GM12878 (cell line): ENCODE results near the gene PCAT6. TPM values are rescaled to one million over a fixed set of nuclear protein-coding genes. Genes with fewer than 3 reads are reported as not detected.

Experiments
- ATAC-seq: fragments of 200-7000 bp; cut with Tn5 transposase; 3 replicates; pipeline ENCODE4 v1.9.1; 2020; ENCODE audit warnings: mild to moderate bottlenecking, moderate library complexity
- BruUV-seq: library from RNA; stranded (reverse); fragments of 400-500 nt; replicated peaks from 2 replicates; lab custom pipeline; 2021; lab: Mats Ljungman, UMichigan
- CTCF ChIA-PET: fragments of 300-600 bp; sonication (Branson Sonifier 250); formaldehyde crosslinking; extraction: SDS; loops from one replicate; lab custom pipeline; 2021; ENCODE audit warnings: inconsistent platforms; lab: Yijun Ruan, JAX
- POLR2A ChIA-PET: fragments of 350-600 bp; formaldehyde crosslinking; extraction: SDS; loops from one replicate; lab custom pipeline; 2021; ENCODE audit warnings: inconsistent platforms; lab: Charles Lee
- RAD21 ChIA-PET: fragments of 300-600 bp; sonication (Branson Sonifier 250); formaldehyde crosslinking; loops from one replicate; lab custom pipeline; 2023; ENCODE audit warnings: antibody characterized with exemption; ENCODE audit not compliant: unreplicated experiment; lab: Charles Lee
- SMC1A ChIA-PET: fragments of 300-600 bp; sonication (Branson Sonifier 250); formaldehyde crosslinking; loops from one replicate; lab custom pipeline; 2023; ENCODE audit not compliant: unreplicated experiment, uncharacterized antibody; lab: Charles Lee
- DNase-seq: peaks from one replicate; pipeline ENCODE4 v3.0.0-alpha.2; 2011; ENCODE audit warnings: low read depth, low spot score
- FAIRE-seq: peaks from 3 replicates; lab custom pipeline; 2011; peaks lifted over from hg19 to GRCh38; lab: Jason Lieb, UNC
- H2AFZ ChIP-seq: 2 replicates; pipeline ENCODE4 v1.6.0; 2011; ENCODE audit warnings: low read depth, low read length, control low read depth; ENCODE audit not compliant: control insufficient read depth
- H3K27ac ChIP-seq: 2 replicates; pipeline ENCODE4 v1.5.1; 2011; ENCODE audit warnings: control low read depth; ENCODE audit not compliant: control insufficient read depth, insufficient read depth
- H3K27me3 ChIP-seq, 2 experiments: replicated peaks in 1 of 2; 2 replicates each; pipeline versions ENCODE4 v1.6.0 to v1.6.1; 2011; ENCODE audit warnings: low read length in 1 of 2; ENCODE audit not compliant: control insufficient read depth in 2 of 2, insufficient read depth in 2 of 2
- H3K36me3 ChIP-seq, 2 experiments: 2 replicates each; pipeline ENCODE4 v1.5.1; 2011; ENCODE audit warnings: low read length in 1 of 2; ENCODE audit not compliant: control insufficient read depth in 2 of 2, insufficient read depth in 2 of 2
- H3K4me1 ChIP-seq: 2 replicates; pipeline ENCODE4 v1.6.1; 2011; ENCODE audit warnings: mild to moderate bottlenecking, low read length, moderate library complexity, mixed read lengths; ENCODE audit not compliant: control insufficient read depth, insufficient read depth
- H3K4me2 ChIP-seq: 2 replicates; pipeline ENCODE4 v1.6.0; 2011; ENCODE audit warnings: control low read depth; ENCODE audit not compliant: control insufficient read depth, insufficient read depth
- H3K4me3 ChIP-seq: fragments of 200-600 bp; sonication (generic); 2 replicates; pipeline ENCODE4 v1.5.1; 2016
- H3K79me2 ChIP-seq: 2 replicates; pipeline ENCODE4 v1.6.0; 2011; ENCODE audit warnings: low read length; ENCODE audit not compliant: control insufficient read depth, insufficient read depth
- H3K9ac ChIP-seq: 2 replicates; pipeline ENCODE4 v1.8.0; 2011; ENCODE audit warnings: low read length, control low read depth, mixed read lengths; ENCODE audit not compliant: control insufficient read depth, insufficient read depth
- H3K9me3 ChIP-seq: replicated peaks from 3 replicates; pipeline ENCODE4 v1.5.1; 2011; ENCODE audit warnings: mild to moderate bottlenecking, low read length; ENCODE audit not compliant: control insufficient read depth, insufficient read depth
- H4K20me1 ChIP-seq: 2 replicates; pipeline ENCODE4 v1.6.0; 2011; ENCODE audit not compliant: control insufficient read depth, insufficient read depth
- ASH2L ChIP-seq: fragments of 300-600, 200-600 bp; sonication (generic); IDR thresholded peaks from 2 replicates; pipeline ENCODE4 v1.6.1; 2017; ENCODE audit warnings: low read depth, mild to moderate bottlenecking, borderline replicate concordance
- CBX5 ChIP-seq: sonication (generic); IDR thresholded peaks from 2 replicates; pipeline ENCODE4 v1.6.1; 2016; ENCODE audit warnings: low read depth, moderate library complexity, mild to moderate bottlenecking, inconsistent platforms
- JUNB ChIP-seq: IDR thresholded peaks from 2 replicates; pipeline ENCODE4 v1.6.1; 2016; ENCODE audit warnings: antibody characterized with exemption, mild to moderate bottlenecking
- NR2C1 ChIP-seq: fragments of 450-650 bp; IDR thresholded peaks from 2 replicates; pipeline ENCODE4 v1.6.1; 2017; ENCODE audit warnings: antibody characterized with exemption, mild to moderate bottlenecking, moderate library complexity
- PAX8 ChIP-seq: fragments of 450-650 bp; IDR thresholded peaks from 2 replicates; pipeline ENCODE4 v1.6.1; 2017; ENCODE audit warnings: mild to moderate bottlenecking, moderate library complexity
- POU2F2 ChIP-seq: IDR thresholded peaks from 3 replicates; pipeline ENCODE4 v1.6.1; 2011; ENCODE audit warnings: low read depth, mild to moderate bottlenecking, low read length, borderline replicate concordance
- RAD21 ChIP-seq: IDR thresholded peaks from 2 replicates; pipeline ENCODE4 v1.6.1; 2011; ENCODE audit warnings: mild to moderate bottlenecking, low read depth, low read length, moderate library complexity; ENCODE audit not compliant: insufficient read depth
- RB1 ChIP-seq: fragments of 450-650 bp; formaldehyde crosslinking; IDR thresholded peaks from 2 replicates; pipeline ENCODE4 v1.6.1; 2017; ENCODE audit warnings: mild to moderate bottlenecking, borderline replicate concordance
- SPI1 ChIP-seq: IDR thresholded peaks from 2 replicates; pipeline ENCODE4 v1.6.1; 2011; ENCODE audit warnings: low read depth, mild to moderate bottlenecking, low read length, moderate library complexity, borderline replicate concordance; ENCODE audit not compliant: insufficient read depth
- TARDBP ChIP-seq: IDR thresholded peaks from 2 replicates; pipeline ENCODE4 v1.6.1; 2016; ENCODE audit warnings: borderline replicate concordance
- ZBTB4 ChIP-seq: fragments of 450-650 bp; formaldehyde crosslinking; IDR thresholded peaks from 2 replicates; pipeline ENCODE4 v1.4.0; 2022; ENCODE audit warnings: mild to moderate bottlenecking, moderate library complexity
- ZBTB40 ChIP-seq: fragments of 450-650 bp; IDR thresholded peaks from 2 replicates; pipeline ENCODE4 v1.6.1; 2016; ENCODE audit warnings: mild to moderate bottlenecking, moderate library complexity, borderline replicate concordance
- WGBS: methylation state at CpG from one replicate; pipeline ENCODE4 v1.1.6; 2016; ENCODE audit warnings: low lambda C conversion rate; ENCODE audit not compliant: insufficient replicate concordance, insufficient coverage; ENCODE audit errors: missing lambda C conversion rate; 5-methylcytosine and 5-hydroxymethylcytosine counted together
- in situ Hi-C: fragments of 300-500 bp; cut with MboI; formaldehyde crosslinking; loops from 9 replicates; pipeline ENCODE4 v1.14.3; 2018; ENCODE audit warnings: mixed read lengths
- intact Hi-C: fragments of 100-400 bp; cut with micrococcal nuclease; formaldehyde crosslinking; loops from one replicate; pipeline ENCODE4 v1.14.2; 2022; ENCODE audit not compliant: unreplicated experiment
- polyA plus RNA-seq, 11 experiments: library from polyadenylated mRNA; depleted of rRNA in 4 of 11; unstranded in 6 of 11; stranded (reverse) in 5 of 11; fragments of >200 nt; fragmentation: Nextera tagmentation in 4 of 11; fragmentation: Illumina TruSeq in 1 of 11; extraction: Ambion mirVana in 4 of 11; extraction: Trizol in 1 of 11; gene quantifications; 1 replicate in 1 of 11; 2 replicates in 10 of 11; pipeline versions ENCODE4 v1.2.1 to v1.2.3, GENCODE V29; 2011 to 2016; ENCODE audit warnings: inconsistent platforms in 2 of 11, missing spikeins in 2 of 11, low read depth in 1 of 11
- total RNA-seq, 4 experiments: library from RNA; depleted of rRNA in 3 of 4; stranded (reverse); fragments of >200 nt in 3 of 4; fragmentation: Illumina TruSeq in 1 of 4; extraction: Trizol in 1 of 4; gene quantifications; 2 replicates each; pipeline versions ENCODE4 v1.2.1 to v1.2.3, GENCODE V29; 2013 to 2021
- TF ChIP-seq, protein P1 (sequence below): IDR thresholded peaks from 2 replicates; pipeline ENCODE4 v1.6.1; 2012; ENCODE audit warnings: low read depth, low read length, improper control_type of control experiment
- TF ChIP-seq, protein P2 (sequence below): IDR thresholded peaks from 2 replicates; pipeline ENCODE4 v1.6.1; 2012; ENCODE audit warnings: low read depth, low read length, improper control_type of control experiment

Gene PCAT6
- total and polyA plus RNA-seq, 10 of the 15 experiments (the other 5 are each of a cell fraction or from before 2014, with no cell fraction given): 0.16 to 0.83 (median 0.48) TPM; not detected in 4

DNA sequence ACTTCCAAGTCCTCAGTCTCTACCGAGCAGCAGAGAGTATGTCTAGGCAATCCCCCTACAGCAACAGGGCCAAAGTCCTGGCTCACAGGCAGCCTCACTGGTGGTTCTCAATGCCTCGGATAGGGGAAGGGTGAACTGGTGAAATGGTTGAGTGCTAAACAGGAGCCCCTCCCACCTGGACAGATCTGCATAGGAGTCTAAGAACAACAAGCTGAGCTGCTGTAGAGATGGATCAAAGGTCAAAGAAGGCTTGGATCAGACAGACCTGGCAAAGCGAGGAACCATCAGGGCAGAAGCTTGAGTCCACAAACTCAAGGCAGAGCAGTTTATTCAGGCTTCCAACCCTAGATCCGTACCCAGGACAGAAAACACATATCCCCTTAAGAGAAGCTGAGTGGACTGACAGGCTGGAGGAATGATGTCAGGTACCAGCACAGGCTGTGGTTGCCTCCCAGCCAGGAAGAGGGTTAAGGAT, 46.4 kb downstream of the PCAT6 start:
- no peak overlapping the region for H3K9ac ChIP-seq
- H3K4me1 ChIP-seq: no peaks in the 10 kb centered on the region
- FAIRE-seq (no peak), DNase-seq (no peak), ATAC-seq (no peak)
- peaks cover 5 to 7% of the 10 kb centered on the region in 2 experiments; a peak in 3 of 4 replicates for H3K27me3 ChIP-seq
- RAD21 ChIA-PET: no interaction called here
- H3K4me2 ChIP-seq: no peak overlapping the region
- POLR2A ChIA-PET: no interaction called here
- intact Hi-C loops (no loop called here), in situ Hi-C loops (no loop called here)
- H3K9me3 ChIP-seq: no peaks in the 10 kb centered on the region
- H4K20me1 ChIP-seq: no peaks in the 10 kb centered on the region
- H3K79me2 ChIP-seq: no peaks in the 10 kb centered on the region
- H2AFZ ChIP-seq: no peak overlapping the region
- no peak overlapping the region for H3K4me3 ChIP-seq
- CTCF ChIA-PET: no interaction called here
- WGBS: 47% methylated on average over 4 of the region's 4 CpGs
- H3K27ac ChIP-seq: no peak overlapping the region
- no TSS peak for BruUV-seq
- SMC1A ChIA-PET: interaction anchor here (1.0 to 1.1 kb wide), 2 partner anchors 21 to 68 kb away, joined by 3 read pairs; no protein-coding TSS in a partner anchor
- H3K36me3 ChIP-seq: no peaks in the 10 kb centered on the region
- TF ChIP-seq SPI1: no peak
- TF ChIP-seq RAD21: no peak
- TF ChIP-seq RB1: no peak
- TF ChIP-seq POU2F2: no peak
- no peak for TF ChIP-seq JUNB
- TF ChIP-seq ZBTB4: no peak
- TF ChIP-seq ZBTB40: no peak
- no peak for TF ChIP-seq ASH2L
- no peak for TF ChIP-seq CBX5
- TF ChIP-seq, protein P1, sequence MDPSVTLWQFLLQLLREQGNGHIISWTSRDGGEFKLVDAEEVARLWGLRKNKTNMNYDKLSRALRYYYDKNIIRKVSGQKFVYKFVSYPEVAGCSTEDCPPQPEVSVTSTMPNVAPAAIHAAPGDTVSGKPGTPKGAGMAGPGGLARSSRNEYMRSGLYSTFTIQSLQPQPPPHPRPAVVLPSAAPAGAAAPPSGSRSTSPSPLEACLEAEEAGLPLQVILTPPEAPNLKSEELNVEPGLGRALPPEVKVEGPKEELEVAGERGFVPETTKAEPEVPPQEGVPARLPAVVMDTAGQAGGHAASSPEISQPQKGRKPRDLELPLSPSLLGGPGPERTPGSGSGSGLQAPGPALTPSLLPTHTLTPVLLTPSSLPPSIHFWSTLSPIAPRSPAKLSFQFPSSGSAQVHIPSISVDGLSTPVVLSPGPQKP: no peak
- no peak for TF ChIP-seq NR2C1
- TF ChIP-seq TARDBP: no peak
- TF ChIP-seq, protein P2, sequence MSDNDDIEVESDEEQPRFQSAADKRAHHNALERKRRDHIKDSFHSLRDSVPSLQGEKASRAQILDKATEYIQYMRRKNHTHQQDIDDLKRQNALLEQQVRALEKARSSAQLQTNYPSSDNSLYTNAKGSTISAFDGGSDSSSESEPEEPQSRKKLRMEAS: no peak
- no peak for TF ChIP-seq PAX8
